ENCODE results near the gene SSTR3.
"Not testable (repeated sequence)": the region's sequence is repeated elsewhere in the genome, so short reads cannot be mapped to it uniquely, and the experiment has no call there.

SSTR3 gene

GRCh38 chr22:37178350-37179125 lies 33.7 kb downstream of the SSTR3 start:
- DNase-seq = peak; percentile 48 to 58

- no peak for DNase-seq
Measured at GRCh38 chr22:37177755-37178154, 34.5 kb downstream of the SSTR3 start.

GRCh38 chr22:37177221-37177620 lies 35.1 kb downstream of the SSTR3 start:
- no peak for DNase-seq

GRCh38 chr22:37176464-37177061 lies 35.7 kb downstream of the SSTR3 start:
- DNase-seq = peak; percentile 61 to 63

GRCh38 chr22:37175414-37176281 lies 36.6 kb downstream of the SSTR3 start:
- DNase-seq = no peak

- DNase-seq = no peak
Measured at GRCh38 chr22:37174964-37175363, 37.3 kb downstream of the SSTR3 start.

- DNase-seq = no peak
Measured at GRCh38 chr22:37173709-37174108, 38.6 kb downstream of the SSTR3 start.

- DNase-seq = no peak
Measured at GRCh38 chr22:37172266-37173245, 39.7 kb downstream of the SSTR3 start.

GRCh38 chr22:37171662-37172061 lies 40.6 kb downstream of the SSTR3 start:
- no peak for DNase-seq

- not testable (repeated sequence) for DNase-seq
Measured at GRCh38 chr22:37170689-37171405, 41.4 kb downstream of the SSTR3 start.

GRCh38 chr22:37169947-37170688 lies 42.2 kb downstream of the SSTR3 start:
- no peak for DNase-seq

GRCh38 chr22:37169406-37169805 lies 42.9 kb downstream of the SSTR3 start:
- DNase-seq = no peak

GRCh38 chr22:37167981-37168647 lies 44.2 kb downstream of the SSTR3 start:
- DNase-seq = no peak

GRCh38 chr22:37167176-37167980 lies 44.9 kb downstream of the SSTR3 start:
- DNase-seq = no peak

GRCh38 chr22:37166675-37167066 lies 45.6 kb downstream of the SSTR3 start:
- peak; percentile 57 to 86 for DNase-seq

GRCh38 chr22:37165940-37166674 lies 46.2 kb downstream of the SSTR3 start:
- no peak for DNase-seq

- DNase-seq = no peak
Measured at GRCh38 chr22:37165066-37165465, 47.2 kb downstream of the SSTR3 start.

- DNase-seq = no peak
Measured at GRCh38 chr22:37164505-37164887, 47.8 kb downstream of the SSTR3 start.

All from inflammatory macrophage treated with lipopolysaccharide for 1 hour (primary cell).